KBM-7 (cell line): ENCODE data around the gene SDK1.
"Not testable (repeated sequence)": the region's sequence is repeated elsewhere in the genome, so short reads cannot be mapped to it uniquely, and the experiment has no call there.

Experiments
- DNase-seq: peaks from one replicate; pipeline ENCODE4 v3.0.0-alpha.2; 2015
- in situ Hi-C: fragments of 300-500 bp; cut with MboI; formaldehyde crosslinking; loops from 2 replicates; pipeline ENCODE4 v1.14.3; 2020; ENCODE audit warnings: low sequenced_read_pairs, low pct_unique_long_range_greater_than_20kb, mixed read lengths

The SDK1 gene

GRCh38 chr7:3670898-3671297, 369.8 kb downstream of the SDK1 start:
- DNase-seq, result no peak

GRCh38 chr7:3673524-3673923, 372.5 kb downstream of the SDK1 start:
- in situ Hi-C loops, result no loop called here
- DNase-seq, result peak; percentile 36

More at GRCh38 chr7:3670898-3671297, 369.8 kb downstream of the SDK1 start:
- in situ Hi-C loops, result no loop called here

DNA sequence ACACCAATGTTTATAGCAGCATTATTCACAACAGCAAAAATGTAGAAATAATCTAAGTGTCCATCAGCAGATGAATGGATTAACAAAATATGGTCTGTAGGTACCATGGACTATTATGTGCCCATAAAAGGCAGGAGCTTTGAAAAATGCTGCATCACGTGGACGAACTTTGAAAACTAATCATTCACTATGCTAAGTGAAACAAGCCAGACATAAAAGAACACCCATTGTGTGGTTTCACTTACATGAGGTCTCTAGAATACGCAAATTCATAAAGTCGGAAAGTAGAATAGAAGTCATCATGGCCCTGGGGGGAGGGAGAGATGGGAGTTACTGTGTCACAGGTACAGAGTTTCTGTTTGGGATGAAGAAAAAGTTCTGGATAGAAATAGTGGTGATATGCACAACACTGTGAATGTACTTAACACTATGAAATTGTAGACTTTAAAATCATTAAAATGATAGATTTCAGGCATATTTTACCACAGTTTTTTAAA, 377.3 kb downstream of the SDK1 start:
- in situ Hi-C loops, result no loop called here

GRCh38 chr7:3682028-3682710, 381.1 kb downstream of the SDK1 start:
- in situ Hi-C loops, result no loop called here
- no peak for DNase-seq

More for the DNA sequence above, 377.3 kb downstream of the SDK1 start:
- no peak for DNase-seq

GRCh38 chr7:3683546-3684539, 382.8 kb downstream of the SDK1 start:
- DNase-seq, result no peak
- in situ Hi-C loops, result no loop called here

GRCh38 chr7:3688071-3688470, 387.0 kb downstream of the SDK1 start:
- DNase-seq, result no peak
- in situ Hi-C loops, result no loop called here

GRCh38 chr7:3688842-3689241, 387.8 kb downstream of the SDK1 start:
- in situ Hi-C loops, result no loop called here
- DNase-seq, result no peak

- no peak for DNase-seq
- in situ Hi-C loops, result no loop called here
Observed at GRCh38 chr7:3691478-3692158, 390.6 kb downstream of the SDK1 start.

DNA sequence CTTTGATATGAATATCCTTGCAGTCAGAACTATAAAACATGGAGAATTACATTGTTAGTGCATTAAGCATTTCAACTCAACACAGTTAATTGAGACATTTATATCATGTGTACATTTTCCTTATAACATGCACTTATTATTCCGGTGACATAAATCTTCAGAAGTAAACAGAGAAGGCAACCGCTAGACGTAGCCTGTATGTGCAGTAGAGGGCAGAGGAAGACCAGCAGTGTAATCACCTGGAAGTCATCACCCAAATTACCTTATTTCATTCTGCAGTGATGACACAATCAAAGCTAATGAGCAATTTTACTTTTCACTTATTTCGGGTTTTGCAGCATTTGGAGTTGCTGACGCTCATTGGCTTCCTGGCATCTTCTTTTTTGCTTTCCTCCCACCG, 394.6 kb downstream of the SDK1 start:
- in situ Hi-C loops, result no loop called here

DNA sequence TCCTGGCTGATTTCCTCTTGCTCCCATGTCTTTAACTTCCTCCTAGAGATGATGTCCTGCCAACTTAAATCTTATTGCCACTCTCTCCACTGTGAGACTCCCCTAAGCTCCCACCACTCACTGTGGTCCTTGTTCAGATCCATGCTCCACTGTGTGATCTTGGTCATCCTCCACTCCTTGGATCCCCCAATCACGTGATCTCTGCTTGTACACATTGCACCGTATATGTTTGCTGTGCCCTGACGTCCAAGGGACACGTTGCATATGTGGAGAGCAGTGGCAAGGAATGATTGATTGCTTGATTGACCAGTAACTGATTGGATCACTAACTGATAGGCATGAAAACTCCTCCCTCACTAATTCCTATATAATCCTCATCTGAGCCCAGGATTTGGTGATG, 395.1 kb downstream of the SDK1 start:
- no peak for DNase-seq
- in situ Hi-C loops, result no loop called here

More for the DNA sequence above, 394.6 kb downstream of the SDK1 start:
- no peak for DNase-seq

- in situ Hi-C loops, result no loop called here
- DNase-seq, result no peak
Observed at GRCh38 chr7:3697472-3697871, 396.4 kb downstream of the SDK1 start.

DNA sequence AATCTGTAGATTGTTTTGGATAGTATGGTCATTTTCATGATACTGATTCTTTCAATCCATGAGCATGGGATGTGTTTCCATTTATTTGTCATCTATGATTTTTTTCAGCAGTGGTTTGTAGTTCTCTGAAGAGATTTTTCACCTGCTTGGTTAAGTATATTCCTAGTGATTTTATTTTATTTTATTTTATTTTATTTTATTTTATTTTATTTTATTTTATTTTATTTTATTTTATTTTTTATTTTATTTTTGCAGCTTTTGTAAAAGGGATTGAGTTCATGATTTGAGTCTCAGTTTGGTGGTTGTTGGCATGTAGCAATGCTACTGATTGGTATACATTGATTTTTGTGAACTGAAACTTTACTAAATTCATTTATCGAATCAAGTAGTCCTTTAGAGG, 404.2 kb downstream of the SDK1 start:
- in situ Hi-C loops, result no loop called here

DNA sequence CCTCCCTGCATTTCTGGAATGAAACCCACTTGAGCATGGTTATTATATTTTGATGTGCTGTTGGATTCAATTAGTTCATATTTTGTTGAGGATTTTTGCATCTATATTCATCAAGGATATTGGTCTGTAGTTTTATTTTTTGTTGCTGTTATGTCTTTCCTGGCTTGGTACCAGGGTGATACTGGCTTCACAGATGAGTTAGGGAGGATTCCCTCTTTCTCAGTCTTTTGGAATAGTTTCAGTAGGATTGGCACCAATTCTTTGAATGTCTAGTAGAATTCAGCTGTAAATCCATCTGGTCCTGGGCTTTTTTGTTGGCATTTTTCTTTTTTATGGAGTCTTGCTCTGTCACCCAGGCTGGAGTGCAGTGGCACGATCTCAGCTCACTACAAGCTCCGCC, 405.0 kb downstream of the SDK1 start:
- DNase-seq, in situ Hi-C loops: not testable (repeated sequence)

More for the DNA sequence above, 404.2 kb downstream of the SDK1 start:
- no peak for DNase-seq

GRCh38 chr7:3710122-3710521, 409.1 kb downstream of the SDK1 start:
- in situ Hi-C loops, result no loop called here
- no peak for DNase-seq

GRCh38 chr7:3710531-3710930, 409.5 kb downstream of the SDK1 start:
- in situ Hi-C loops, result no loop called here

GRCh38 chr7:3712841-3713240, 411.8 kb downstream of the SDK1 start:
- no peak for DNase-seq
- in situ Hi-C loops, result no loop called here

More at GRCh38 chr7:3710531-3710930, 409.5 kb downstream of the SDK1 start:
- DNase-seq, result no peak

- DNase-seq, result no peak
- in situ Hi-C loops, result no loop called here
Observed at GRCh38 chr7:3721422-3721821, 420.4 kb downstream of the SDK1 start.

DNA sequence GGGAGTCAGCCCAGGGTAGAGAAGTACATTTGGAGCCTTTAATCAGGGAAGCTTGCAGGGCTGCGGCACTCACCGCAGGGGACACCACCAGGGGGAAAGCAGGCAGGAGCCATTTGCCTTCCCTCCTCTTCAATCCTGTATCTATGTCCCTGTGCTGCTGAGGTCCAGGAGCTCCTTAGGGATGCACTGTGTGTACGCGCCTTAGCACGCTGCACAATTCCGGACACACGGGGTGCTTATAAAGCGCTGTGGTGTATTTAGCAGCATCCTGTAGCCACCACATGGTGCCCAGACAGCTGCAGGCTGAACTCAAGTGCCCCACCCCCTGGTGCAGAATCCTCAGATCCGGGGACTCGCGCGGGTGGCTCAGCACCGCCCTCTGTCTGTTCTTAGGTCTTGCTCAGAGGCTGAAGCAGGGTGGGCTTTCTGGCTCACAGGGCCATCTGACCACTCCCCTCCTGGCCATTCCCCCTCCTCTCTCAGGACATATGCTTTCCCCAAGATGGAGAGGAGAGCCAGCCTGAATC, 421.4 kb downstream of the SDK1 start:
- in situ Hi-C loops, result no loop called here
- DNase-seq, result no peak
